HG03460 (cell line): ENCODE results near the gene GJB4.
"Not testable (repeated sequence)": the region's sequence is repeated elsewhere in the genome, so short reads cannot be mapped to it uniquely, and the experiment has no call there.

Source experiments
- ATAC-seq: cut with Tn5 transposase; IDR thresholded peaks from one replicate; pipeline ENCODE4 v1.9.1; 2021; ENCODE audit not compliant: unreplicated experiment

The GJB4 gene

DNA sequence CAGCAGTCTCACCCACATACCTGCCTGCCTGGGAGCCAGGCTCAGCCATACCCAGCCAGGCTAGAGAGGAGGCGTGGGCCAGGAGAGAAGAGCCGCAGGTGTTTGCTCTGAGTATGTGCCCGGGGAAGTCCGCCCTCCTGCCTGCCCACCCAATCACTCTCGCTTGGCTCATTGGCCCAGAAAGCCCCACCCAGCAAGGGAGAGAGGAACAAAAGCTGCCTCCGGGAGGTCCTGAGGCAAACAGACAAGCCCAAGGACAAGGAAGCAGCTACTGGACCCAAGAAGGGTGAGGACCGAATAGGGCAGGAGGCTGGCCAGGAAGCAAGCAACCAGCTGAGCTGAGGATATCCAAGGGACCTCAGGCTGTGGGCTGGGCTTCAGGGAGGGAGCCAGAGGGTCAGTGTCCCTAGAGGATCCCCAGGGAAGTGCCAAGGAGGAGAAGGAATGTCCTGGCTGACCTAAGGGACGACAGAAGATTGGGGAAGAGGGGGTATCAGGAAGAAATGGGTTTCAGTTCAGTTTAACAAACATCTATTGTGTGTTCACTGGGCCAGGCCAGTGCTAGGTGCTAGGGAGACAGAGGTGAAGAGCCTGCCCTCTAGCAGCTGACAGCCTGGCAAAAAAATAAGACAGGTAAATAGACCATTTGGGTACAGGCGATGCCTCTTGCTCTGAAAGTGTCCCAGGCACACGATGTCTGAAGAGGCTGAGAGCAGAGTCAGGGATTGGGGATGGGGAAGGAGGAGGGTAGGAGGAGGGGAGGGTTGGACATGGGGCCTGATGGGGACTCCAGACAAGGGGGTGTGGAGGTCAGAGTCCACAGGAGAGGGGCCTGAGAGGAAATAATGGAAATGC is at the start of gene GJB4:
Gene GJB4, plus strand, starts transcription at position 238 of the 855 bp plus-strand sequence. CDS start 1,515 bp downstream, outside the sequence.
- no peak for ATAC-seq

DNA sequence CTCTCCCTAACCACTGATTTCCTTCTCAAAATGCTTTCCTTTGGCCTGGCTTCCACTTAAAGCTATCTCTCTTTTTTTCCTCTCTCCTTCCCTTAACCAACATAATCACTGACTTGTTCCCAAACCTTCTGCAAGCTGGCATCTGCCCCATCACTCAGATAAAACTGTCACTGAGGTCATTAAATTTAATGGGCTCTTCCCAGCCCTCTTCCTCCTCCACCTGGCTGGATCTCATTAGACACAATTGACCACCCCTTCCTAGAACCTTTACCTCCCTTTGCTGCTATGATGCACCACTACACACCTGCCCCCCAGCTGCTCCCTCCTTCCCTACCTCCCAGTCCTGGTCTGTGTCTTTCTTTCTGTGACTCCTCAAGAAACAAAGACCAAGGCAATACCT is 48.7 kb upstream of the GJB4 start:
- no peak for ATAC-seq

DNA sequence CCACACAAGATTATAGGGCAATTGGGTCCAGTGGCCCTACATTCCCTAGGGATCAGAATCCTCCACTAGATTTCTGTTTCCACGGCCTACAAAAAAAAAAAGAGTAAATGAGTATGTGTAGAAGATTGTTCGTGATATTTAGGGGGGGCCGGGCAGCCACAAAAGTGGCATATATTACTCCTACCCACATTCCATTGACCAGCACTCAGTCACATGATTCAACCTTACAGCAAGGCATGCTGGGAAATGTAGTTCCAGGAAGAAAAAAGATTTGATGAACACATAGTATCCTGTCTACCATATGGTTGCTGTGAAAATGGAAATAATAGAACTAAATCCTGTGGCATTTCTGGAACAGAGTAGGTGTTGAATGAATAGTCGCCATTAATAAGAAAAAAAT is 48.1 kb upstream of the GJB4 start:
- no peak for ATAC-seq

DNA sequence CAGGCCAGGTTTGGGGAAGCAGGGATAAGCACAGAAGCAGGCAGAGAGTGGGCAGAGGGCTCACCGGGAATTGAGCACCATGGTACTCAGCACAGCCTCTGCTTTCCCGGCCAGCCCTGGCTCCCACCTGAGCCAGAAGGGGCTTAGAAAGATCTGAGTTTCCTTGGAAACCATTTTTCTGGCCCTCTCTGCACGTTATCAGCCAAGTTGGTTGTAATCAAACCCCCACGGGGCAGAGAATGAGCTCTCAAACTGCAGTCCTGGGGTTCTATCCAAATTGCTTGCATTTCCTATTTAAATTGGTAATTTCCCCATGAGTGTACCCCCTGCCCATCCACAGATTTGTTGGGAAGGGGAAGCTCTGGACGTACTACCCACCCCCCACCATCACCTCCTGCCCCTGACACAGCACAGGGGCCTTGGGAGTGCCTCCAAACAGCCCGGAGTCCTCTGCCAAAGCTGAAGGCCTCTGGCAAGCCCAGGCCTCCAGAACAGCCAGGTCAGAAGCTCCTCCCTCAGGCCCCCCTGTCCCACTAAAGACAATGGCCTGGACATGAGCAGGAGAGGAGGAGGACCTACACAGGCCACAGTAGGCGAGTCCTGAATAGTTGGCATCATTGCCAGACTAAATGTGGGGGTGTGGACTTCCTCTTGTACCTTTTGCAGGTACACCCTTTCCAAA is 47.4 kb upstream of the GJB4 start:
- no peak for ATAC-seq

DNA sequence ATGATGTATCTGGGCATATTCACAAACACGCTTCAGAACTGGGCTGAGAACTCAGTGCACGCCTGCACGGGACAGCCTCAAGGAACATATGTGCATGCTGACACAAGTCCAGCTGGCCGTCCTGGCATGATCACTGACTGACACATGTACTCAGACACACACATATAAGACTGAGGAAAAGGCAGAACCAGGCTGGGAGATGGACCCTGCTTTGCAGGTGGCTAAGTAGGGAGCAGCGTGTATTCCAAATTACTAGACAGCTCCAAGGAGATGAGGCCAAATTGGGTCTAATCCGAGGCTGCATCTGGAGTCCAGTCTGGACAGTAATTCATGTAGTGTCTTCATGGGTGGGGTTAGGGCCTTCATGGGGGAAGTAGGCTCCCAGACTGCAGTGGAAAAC is 46.1 kb upstream of the GJB4 start:
- ATAC-seq: no peak

DNA sequence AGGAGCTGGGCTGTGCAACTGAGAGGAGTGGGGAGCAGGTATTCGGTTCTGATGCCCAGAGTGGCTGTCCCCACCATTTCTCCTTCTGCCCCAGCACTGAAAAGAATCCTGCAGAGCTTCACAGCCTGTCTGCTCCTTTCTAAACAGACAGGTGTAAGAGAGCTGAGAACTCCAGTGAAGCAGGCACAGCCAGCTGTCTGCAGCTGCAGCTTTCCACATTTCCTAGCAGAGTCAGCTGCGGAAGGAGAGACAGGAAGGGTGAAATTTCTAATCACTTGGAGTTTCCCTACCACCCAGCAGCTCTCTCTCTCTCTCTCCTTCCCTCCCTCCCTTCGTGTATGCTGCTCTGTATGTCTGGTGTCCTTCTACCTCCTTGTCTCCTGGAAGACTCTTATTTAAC is 45.2 kb upstream of the GJB4 start:
- no peak for ATAC-seq

DNA sequence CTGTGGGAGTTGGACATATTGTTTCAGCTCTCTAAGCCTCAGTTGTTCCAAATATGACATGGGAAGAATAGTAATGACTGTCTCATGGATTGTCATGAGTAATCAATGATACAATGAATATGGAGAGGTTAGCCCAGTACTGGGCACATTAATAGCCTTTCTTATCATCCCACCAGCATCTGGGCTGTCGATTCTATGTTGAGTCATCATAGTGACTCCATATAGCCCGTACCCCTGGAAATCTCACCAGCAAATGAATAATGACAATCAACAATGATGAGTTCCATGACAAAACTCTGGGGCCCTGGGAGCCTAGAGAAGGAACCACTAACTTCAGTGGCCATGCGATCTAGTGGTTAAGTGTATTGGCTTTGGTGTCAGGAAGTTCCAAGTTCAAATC is 44.4 kb upstream of the GJB4 start:
- ATAC-seq: no peak

DNA sequence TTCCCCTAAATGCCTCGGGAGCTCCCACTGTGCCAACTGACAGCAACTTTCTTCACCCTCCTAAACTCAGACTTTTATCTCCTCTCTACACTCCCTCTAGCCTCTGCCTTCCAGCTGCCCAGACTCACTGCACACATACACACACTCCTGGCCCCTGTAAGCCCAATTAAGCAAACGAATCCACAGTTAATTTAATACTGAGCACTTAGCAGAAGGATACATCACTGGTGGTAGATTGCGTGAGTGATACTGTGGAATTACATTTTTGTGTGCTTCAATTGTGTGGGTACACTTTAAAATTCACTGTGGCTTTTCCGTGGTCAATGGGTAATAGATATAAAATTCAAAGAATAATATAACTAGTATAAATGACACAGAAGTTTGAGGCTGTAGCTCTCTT is 38.3 kb upstream of the GJB4 start:
- no peak for ATAC-seq

DNA sequence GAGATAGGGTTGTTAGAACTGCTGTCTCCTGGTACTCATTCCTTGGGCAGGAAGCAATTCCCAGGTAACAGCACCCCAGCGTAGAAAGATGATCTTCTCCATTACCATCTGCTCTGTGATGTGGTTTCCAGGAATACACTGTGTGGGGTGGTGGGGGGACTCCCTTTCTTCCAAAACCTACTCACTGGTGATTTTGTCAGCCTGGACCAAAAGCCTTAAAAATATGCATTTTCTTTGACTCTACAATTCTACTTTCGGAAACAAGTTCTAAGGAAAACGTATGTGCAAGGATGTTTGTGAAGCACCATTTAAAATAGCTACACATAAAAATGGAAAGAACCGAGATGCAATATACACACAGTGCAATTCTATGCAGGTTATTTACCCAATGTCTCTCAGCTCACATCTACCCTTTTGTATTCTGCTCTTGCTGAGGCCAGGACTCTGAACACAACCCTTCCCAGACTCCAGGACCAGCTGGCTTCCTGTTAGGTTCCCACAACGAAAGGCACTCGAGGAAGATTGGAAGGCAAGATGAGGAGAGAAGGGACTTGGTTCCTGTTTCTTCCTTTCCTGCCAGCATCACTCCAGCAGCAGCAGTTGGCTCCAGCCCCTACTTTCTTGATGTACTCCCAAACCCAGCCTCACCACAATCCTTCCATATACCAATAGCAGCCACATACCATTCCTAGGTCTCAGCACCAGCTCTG is 37.7 kb upstream of the GJB4 start:
- no peak for ATAC-seq

DNA sequence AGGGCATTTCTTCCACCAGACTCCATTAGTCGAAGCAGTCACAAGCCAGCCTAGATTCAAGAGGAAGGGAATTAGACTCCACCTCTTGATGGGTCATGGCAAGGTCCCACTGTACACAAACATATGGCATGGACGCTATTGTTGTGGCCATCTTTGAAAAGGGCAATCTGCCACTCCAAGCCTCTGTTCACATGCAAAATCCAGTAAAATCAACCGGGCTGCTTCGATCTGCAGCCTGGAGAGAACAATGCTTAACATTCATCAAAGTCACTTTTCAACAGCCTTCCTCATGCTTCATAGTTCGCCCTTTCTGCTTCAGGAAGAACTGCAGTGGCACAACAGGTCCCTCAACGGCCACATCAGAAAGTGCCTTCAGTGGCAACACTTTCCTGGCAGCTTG is 32.7 kb upstream of the GJB4 start:
- no peak for ATAC-seq

DNA sequence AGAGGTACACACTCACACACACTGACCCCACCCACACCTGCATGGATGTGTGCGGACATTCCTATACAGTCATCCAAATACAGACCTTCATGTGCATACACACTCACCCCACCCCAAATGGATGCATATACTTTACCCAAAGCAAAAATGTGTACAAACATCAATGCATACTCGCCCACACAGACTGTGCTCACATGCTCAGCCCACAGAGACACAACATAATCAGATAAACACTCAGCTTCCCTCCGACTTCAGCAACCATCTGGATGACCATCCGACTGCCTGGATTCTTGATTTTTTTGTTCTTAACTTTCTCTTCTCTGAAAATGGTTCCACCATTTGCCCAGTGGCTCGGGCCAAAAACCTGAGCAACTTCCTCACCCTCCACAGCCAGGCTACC is 29.1 kb upstream of the GJB4 start:
- ATAC-seq: no peak

DNA sequence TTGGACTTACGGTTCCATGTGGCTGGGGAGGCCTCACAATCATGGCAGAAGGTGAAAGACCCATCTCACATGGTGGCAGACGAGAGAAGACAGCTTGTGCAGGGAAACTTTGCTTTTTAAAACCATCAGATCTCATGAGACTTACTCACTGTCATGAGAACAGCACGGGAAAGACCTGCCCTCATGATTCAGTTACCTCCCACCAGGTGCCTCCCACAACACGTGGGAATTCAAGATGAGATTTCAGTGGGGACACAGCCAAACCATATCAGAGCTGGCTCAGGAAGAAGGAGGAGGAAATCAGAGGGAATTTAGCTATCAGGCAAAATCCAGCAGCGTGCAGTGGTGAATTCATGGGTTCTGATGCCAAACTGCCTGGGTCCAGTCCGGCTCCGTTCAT is 26.7 kb upstream of the GJB4 start:
- ATAC-seq: not testable (repeated sequence)

DNA sequence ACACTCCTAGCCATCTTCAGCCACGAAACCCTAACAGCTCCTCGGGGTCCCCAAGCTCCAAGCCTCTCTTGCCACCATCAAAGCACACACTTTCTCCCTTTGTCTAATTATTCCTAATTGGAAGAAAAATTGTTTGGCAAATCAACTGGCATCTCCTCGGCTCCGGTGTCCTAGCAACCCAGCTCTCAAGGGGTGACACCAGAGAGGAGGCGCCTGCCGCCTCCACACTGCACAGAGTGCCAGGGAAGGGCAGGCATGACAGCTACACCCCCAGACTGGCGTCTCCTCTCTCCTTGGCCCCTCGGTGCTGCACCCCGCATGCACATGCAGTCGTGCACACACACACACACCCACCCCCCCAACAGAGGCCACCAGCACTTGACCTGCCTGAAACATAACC is 22.8 kb upstream of the GJB4 start:
- ATAC-seq: no peak

DNA sequence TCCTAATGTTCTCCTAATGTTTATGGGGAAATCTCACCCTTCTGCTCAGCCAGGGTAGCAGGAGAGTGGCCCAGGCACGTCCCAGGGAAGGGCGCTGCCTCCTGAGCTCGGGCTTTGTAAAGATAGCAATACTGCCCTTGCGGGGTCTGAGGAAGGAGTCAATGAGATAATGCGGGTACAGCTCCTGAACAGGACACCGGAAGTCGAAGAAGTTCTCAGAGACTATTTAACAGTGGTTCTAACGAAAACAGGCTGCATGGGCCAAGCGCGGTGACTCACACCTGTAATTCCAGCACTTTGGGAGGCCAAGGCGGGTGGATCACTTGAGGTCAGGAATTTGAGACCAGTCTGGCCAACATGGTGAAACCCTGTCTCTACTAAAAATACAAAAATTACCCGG is 22.3 kb upstream of the GJB4 start:
- not testable (repeated sequence) for ATAC-seq

DNA sequence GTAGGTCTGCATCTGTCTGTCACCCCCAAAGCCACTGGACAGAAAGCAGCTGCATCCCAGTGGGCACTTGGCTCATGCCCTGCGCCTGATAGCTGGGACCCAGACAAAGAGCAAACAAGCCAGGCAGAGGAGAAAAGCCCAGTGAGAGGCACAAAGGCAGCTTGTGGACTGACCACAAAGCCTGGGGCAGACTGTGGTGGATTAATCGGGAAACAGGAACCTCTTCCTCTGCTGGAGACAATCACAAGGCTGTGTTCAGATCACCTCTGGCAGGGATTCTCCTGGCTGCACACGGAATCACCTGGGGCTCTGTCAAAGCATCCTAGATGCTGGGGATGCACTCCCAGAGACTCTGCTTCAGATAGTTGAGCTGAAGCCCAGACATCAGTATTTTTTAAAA is 19.9 kb upstream of the GJB4 start:
- no peak for ATAC-seq

DNA sequence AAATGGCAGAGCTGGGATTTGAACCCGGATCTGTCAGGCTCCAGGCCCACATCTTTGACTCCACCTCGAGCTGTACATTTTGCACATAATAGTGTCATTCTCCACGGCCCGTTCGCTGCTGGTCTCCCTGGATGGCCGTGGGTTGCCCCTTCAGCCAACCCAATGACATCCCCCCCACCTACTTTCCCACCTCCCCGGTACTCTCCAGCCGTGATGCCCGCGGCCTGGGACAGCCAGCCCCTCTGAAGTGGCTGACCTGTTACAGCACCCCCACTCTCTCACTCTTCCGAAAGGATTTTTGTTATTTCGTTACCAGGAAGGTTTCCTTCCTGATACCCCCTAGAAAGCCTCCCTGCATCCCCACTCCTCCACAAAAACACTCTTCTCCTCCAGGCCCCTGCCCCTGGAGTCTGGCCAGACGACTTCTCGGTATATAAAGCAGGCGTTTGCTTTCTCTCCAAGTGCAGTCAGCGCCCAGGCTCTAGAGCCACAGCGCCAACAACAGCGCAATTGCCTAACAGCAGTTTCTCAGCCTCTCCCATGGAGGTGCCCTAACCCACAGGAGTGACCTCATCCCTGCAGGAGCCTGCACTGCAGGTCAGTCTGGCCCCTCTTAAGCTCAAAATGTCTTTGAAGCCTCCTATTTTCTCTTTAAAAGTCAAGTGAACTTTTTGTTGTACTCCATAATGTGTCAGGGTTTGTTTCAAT is 19.2 kb upstream of the GJB4 start:
- no peak for ATAC-seq

DNA sequence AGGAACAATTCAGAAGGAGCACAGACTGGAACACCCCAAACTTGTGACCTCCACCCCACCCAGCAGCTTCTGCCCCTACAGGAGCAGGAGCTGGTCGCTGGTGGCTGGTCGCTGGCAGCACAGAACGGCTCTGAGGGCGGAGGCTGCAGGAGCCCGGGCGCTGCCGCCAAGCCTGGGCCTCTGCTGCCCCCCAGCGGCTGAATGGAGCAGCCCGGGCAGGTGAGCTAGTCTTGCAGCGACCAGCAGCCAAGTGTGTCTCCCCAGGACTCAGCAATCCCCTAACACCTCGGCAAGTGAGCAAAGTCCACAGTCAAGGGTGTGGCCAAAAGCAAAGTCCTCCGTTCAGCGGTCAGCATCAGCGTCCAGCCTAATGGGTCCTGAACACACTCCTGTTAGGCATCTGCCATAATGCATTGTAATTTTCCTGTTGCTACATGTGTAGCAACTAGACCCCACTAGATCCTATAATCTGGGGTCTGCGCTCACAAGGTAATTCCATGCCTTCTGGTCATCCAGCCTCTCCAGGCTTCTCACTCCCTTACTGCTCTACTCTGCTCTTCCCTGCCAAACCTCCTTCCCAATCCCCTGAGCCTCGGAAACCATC is 16.8 kb upstream of the GJB4 start:
- peak; percentile 61 for ATAC-seq

DNA sequence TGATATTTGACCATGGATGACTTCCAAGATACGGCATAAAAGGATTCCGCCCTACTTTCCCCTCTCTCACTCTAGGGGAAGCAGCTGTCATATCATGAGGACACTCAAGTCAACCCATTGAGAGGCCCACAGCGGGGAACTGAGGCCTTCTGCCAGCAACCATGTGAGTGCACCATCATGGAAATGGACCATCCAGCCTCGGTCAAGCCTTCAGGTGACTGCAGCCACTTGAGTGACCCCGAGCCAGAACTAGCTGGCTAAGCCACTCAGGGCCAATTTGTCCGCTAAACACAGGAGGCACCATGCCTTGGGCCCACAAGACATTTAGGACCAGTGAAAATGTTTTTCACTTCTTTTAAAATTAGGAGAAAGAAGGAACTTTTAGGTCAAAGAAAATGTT is 15.8 kb upstream of the GJB4 start:
- ATAC-seq: no peak

DNA sequence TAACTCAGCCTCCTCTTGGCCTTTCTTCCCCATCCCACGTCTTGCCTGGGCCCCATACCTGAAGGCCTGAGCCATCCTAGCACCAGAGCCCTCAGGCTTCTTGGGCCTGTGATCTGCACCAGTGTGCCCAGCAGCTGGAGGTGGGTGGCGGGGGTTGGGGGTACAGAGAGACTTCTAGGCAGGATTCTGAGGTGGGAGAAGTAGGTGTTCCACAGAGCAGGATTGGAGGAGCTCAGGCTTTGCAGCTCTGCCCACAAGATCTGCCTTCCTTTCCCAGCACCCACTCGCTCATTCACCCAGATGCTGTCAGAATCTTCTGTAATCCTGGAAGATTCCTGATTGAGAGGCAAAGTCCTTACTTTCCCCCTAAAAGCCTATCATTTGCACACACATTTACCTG is 14.7 kb upstream of the GJB4 start:
- ATAC-seq: no peak

DNA sequence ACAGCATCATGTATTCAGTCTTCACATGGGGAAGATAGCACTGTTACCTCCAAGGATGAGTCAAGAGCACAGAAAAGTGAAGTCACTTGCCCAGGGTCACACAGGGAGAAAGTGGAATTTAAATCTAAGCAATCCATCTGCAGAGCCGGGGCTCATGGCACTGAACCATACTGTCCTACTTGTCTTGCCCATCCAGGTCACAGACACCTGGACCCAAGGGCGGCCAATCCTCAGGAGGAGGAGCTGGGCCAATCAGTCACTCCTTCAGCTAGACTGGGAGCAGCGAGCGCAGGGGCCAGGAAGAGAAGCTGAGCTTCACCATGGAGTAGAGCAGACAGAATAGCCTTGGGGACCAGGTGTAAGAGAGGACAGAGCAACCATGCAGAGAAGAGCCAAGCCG is 13.9 kb upstream of the GJB4 start:
- no peak for ATAC-seq

DNA sequence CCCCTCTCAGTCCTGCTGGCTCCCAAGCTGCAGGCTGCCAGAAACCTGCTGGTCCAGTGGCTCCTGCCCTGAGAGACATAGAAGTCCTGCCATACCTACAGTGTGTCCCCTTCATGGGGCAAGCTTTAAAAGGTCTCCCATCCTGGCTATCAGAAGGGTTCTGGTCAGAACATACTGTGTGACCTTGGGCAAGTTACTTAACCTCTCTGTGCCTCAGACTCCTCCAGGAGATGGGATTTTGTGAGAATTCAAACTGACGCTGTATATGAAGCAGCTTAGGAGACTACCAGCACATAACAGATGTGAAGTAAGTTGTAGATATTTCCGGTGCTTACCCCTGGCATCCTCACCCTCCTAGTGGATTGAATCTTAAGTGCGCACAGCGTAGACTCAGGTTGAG is 13.4 kb upstream of the GJB4 start:
- ATAC-seq: no peak
